Suppressor macrophage treated with lipopolysaccharide for 4 hours (primary cell): Measurements from ENCODE around the gene NEURL1.
A peak's percentile ranks its signal among the peaks of the same experiment; 100 is the strongest.
"Not testable (repeated sequence)": the region's sequence is repeated elsewhere in the genome, so short reads cannot be mapped to it uniquely, and the experiment has no call there.

Source experiments
- DNase-seq: peaks from one replicate; pipeline ENCODE4 v3.0.0-alpha.2; 2020

The NEURL1 gene

DNA sequence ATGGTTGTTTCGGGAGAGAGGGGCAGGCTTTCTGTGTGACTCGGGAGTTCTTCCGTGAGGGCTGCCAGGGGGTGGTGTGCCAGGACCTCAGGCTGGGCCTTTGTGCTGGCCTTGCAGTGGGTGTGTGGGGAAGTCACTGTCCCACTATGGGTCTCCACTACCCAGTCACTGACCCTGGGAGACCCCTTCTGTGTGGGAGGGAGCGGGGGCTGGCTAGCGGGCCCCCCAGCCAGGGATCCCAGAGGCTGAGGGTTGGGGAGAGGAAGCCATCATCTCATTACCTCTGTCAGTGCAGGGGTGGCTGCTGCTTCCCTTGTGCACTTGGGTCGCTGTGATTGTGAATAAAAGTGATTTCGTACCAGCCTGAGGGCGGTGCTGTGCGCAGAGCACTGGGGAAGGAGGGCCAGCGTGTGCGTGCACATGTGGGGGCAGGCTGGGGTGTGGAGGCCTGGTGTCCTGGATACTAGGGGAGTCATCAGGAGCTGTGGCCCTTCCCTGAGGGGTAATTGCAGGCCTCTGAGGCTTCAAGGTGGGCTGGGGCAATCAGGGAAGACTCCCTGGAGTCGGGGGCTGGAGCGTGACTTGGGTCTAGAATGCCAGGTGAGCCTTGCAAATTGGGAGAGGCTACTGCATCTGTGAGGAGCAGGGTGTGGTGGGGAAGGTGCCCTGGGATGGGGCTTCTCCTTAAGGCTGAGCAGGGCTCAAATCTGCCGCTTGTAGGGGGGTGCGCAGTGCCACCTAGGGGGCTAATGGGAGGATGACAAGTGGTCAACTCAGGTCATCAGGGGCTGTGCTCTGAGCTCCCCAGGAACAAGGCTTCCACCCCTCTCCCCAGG is 98.9 kb downstream of the NEURL1 start:
- DNase-seq = peak; percentile 55

- no peak for DNase-seq
Observed at GRCh38 chr10:103593022-103593570, 99.6 kb downstream of the NEURL1 start.

- DNase-seq = no peak
Observed at GRCh38 chr10:103595933-103596726, 102.6 kb downstream of the NEURL1 start.

- DNase-seq = no peak
Observed at GRCh38 chr10:103597003-103597402, 103.5 kb downstream of the NEURL1 start.

DNA sequence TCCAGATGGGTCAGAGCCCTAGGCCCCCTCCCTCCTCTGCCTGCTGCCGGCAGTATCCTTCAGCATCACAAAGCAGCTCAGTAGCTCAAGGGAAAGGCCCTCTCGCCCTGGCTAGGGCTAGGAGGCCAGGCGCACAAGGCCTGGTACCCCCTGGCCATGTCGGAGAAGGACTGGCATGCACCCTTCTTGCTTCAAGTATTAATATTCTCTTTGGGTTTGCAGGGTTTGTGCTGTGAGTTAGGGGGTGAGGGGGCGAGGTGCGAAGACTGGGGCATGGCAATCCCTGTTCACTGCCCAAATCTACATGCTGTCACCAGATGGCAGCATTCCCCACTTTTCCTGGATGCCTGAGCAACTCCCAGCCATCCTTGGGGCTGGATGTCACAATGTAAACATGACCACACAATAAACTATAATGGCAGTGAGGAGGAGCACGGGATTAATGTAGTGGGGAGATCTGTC is 105.2 kb downstream of the NEURL1 start:
- peak; percentile 68 for DNase-seq

DNA sequence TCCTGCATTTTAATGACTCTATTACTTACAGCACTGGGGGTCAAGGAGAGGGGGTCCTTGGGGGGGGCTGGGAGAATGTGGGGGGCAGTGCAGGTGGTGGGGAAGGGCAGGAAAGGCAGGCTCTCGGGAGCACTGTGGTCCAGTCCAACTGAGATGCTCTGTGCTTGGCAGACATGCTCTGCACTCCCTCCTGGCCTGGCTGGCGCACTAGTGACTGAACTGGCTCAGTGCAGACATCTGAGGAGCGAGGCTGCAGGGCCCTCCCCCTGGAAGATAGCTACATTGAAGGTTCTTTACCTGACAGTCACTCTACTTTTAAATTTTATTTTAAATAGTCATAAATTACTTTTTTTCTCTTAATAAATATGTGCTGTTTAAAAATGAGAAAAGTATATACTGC is 105.7 kb downstream of the NEURL1 start:
- DNase-seq = no peak

DNA sequence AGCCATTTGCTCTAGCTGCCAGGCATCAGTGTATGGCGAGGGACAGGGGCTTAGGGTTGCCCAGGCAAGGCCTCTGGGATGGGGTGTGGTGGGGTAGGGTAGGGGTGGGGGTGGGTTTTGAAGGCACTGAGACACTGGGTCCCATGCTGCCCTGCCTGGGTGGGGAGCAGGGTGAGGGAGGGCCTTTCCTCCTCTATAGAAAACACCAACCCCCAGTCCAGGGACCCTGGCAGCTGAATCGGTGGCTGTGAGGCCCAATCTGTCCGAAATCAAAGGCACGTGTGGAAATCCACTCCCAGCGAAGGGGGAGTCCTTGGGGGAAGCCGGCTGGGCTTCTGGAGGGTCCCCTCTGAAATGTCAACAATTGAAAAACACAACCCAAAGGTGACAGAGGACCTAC is 106.4 kb downstream of the NEURL1 start:
- DNase-seq = no peak

DNA sequence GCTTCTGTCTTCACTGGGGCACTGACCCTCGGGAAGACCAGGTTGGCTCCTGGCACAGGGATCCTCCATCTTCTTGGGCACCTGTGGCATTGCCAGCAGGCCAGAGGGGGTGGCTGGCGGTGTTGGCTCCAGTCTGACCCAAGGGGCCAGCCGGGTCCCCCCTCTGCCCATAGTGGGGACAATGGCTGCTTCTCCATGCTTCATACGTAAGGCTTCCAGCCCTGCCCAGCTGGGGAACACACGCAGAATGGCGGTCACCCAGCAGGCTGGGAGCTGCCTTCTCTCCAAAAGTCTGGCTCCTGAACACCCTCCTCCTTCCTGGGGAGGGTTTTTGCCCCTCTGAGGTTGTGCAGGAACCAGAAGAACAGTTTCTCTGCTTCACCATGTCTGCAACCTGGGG is 106.8 kb downstream of the NEURL1 start:
- no peak for DNase-seq

DNA sequence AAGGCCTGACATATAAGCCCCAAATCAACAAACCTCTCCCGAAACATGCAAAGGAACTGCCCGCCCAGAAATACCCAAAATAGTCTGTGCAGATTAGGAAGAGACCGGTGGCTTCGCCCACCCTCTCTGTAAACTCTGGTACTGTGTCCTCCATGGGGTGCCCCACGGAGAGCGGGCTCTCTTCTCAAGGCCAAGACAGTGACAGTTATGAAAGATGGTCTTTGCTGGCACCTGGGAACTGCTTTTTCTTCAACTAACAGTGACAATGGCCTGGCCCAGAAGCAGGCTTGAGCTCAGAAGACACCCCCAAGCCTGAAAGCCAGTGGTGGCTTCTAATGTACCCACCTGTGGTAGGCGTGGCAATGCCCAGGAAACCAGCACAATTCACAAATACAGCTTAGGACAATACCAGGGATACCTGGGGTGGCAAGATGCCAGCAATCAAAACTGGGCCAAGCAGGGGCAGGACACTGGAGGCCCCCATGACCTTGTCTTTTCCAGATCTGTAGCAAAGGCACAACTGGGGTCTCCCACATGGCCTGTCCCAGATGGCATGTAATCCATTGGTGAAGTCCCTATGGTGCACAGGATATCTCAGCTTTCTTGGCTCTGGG is 107.6 kb downstream of the NEURL1 start:
- no peak for DNase-seq

GRCh38 chr10:103602028-103602851 is 108.7 kb downstream of the NEURL1 start:
- no peak for DNase-seq

DNA sequence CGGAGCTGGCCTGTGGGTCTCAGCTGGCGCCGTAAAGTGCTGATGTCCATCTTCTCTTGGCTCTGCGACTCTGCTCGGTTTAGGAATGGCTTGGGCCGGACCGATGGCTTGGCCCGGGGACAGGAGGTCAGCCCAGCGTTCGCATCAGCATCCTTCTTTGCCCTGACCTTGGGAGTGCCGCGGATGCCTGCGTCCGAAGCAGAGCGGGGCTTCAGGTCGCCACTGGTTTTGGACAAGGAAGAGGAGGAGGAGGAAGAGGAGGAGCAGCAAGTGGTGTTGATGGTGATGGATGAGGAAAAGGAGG is 109.3 kb downstream of the NEURL1 start:
- DNase-seq = no peak

GRCh38 chr10:103603382-103603781 is 109.9 kb downstream of the NEURL1 start:
- no peak for DNase-seq

- peak; percentile 70 for DNase-seq
Observed at GRCh38 chr10:103605359-103606096, 112.0 kb downstream of the NEURL1 start.

DNA sequence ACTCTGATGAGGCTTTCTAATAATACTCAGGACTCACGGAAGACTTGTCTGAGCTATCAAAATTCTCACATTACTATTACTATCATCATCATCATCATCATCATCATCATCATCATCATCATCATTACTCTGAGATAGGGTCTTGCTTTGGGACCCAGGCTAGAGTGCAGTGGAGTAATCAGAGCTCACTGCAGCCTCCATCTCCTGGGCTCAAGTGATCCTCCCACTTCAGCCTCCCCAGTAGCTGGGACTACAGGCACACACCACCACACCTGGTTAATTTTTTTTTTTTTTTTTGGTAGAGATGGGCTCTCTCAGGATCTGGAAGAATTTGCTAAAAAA is 112.6 kb downstream of the NEURL1 start:
- DNase-seq = not testable (repeated sequence)

GRCh38 chr10:103607051-103607450 is 113.5 kb downstream of the NEURL1 start:
- DNase-seq = not testable (repeated sequence)

GRCh38 chr10:103608056-103608455 is 114.6 kb downstream of the NEURL1 start:
- DNase-seq = not testable (repeated sequence)

DNA sequence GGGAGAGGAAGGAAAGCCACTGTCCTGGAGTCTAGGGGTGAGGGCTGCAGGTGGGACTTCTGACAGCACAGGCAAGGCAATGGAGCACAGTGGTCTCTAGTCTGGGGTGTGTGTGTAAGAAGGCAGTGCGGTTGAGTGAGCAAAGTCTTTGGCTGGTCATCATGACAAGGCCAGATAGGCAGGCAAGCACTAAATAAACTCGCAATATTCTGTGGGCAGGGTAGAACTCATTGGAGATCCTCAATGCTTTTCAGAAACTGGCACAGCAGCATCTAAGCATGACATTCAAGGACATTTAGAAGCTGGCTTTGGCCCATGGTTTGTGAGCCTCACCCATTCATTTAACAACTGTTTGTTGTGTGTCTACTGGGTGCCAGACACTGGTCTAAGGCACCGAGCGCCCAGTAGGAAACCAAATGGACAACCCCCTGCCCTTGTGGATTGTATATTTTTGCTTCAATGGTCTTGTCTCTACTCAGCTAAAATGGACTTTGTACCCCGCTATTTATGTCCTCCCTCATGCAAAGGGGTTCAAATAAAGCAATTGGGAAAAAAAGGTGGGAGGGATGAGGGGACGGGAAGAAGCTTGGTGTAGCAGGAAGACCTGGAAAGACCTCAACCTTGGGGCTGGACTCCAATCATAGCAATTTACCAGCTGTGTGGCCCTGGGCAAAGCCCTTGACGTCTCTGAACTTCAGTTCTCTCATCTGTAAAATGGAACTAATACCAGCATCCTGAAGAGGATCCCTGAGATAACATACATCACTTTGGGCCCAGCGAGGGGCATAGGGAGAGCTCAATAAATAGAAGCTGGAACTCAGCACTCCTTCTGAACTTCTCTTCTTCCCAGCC is 116.0 kb downstream of the NEURL1 start:
- DNase-seq = no peak

DNA sequence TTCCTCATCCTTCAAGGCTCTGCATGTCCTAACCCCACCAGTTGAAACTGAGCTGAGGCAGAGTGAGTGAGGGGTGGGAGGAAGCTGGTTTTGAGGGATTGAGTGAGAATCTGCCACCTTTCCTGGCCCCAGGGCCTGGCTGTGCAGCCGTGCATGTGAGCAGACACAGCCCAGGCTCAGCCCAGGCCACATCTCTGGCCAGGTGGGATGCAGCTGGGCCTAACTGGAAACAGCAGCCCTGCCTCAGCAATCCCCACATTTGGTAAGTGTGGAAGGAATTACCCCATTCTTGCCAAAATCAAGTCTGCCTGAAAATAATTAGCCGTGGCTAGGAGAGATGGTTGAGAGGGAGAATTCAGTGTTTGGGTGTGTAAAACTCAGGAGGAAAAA is 116.6 kb downstream of the NEURL1 start:
- no peak for DNase-seq

- no peak for DNase-seq
Observed at GRCh38 chr10:103610921-103611511, 117.5 kb downstream of the NEURL1 start.
